T1000 (cell line): ENCODE results near the gene MAP2K7.
"Not testable (repeated sequence)": the region's sequence is repeated elsewhere in the genome, so short reads cannot be mapped to it uniquely, and the experiment has no call there.

Experiments
- DNase-seq: peaks from one replicate; lab custom pipeline; 2025; ENCODE audit warnings: mixed read lengths; lab: John Stamatoyannopoulos, UW

The MAP2K7 gene

GRCh38 chr19:7908078-7908699 is 4.5 kb downstream of the MAP2K7 start:
- DNase-seq: no peak

GRCh38 chr19:7908742-7909461 is 5.2 kb downstream of the MAP2K7 start:
- DNase-seq: no peak

GRCh38 chr19:7909471-7910067 is 5.9 kb downstream of the MAP2K7 start:
- DNase-seq: no peak

GRCh38 chr19:7910321-7911161 is 6.9 kb downstream of the MAP2K7 start:
- DNase-seq: no peak

- DNase-seq: no peak
Observed at GRCh38 chr19:7911508-7912143, 7.9 kb downstream of the MAP2K7 start.

- no peak for DNase-seq
Observed at GRCh38 chr19:7912144-7912696, 8.5 kb downstream of the MAP2K7 start.

- DNase-seq: no peak
Observed at GRCh38 chr19:7912697-7913564, 9.3 kb downstream of the MAP2K7 start.

- no peak for DNase-seq
Observed at GRCh38 chr19:7913652-7914051, 10.0 kb downstream of the MAP2K7 start.

GRCh38 chr19:7914099-7914498 is 10.4 kb downstream of the MAP2K7 start:
- DNase-seq: no peak

GRCh38 chr19:7914598-7915045 is 10.9 kb downstream of the MAP2K7 start, which contains the start of gene TGFBR3L:
Gene TGFBR3L (plus strand): TSS chr19:7914830.
- DNase-seq: no peak

GRCh38 chr19:7915250-7916102 is 11.8 kb downstream of the MAP2K7 start:
- no peak for DNase-seq

- no peak for DNase-seq
Observed at GRCh38 chr19:7916103-7916954, 12.7 kb downstream of the MAP2K7 start.

GRCh38 chr19:7916955-7917266 is 13.2 kb downstream of the MAP2K7 start:
- no peak for DNase-seq

- no peak for DNase-seq
Observed at GRCh38 chr19:7917267-7918061, 13.8 kb downstream of the MAP2K7 start.

- not testable (repeated sequence) for DNase-seq
Observed at GRCh38 chr19:7918062-7918614, 14.5 kb downstream of the MAP2K7 start.

- no peak for DNase-seq
Observed at GRCh38 chr19:7918615-7919421, 15.1 kb downstream of the MAP2K7 start.
